K562 (cell line): ENCODE data around the gene CTDSPL2. TPM values are rescaled to one million over a fixed set of nuclear protein-coding genes. Genes with fewer than 3 reads are reported as not detected.

Experiments used
- ATAC-seq: fragments of 200-7000 bp; cut with Tn5 transposase; 3 replicates; pipeline ENCODE4 v1.9.1; 2020; ENCODE audit warnings: moderate library complexity
- BruUV-seq: library from RNA; stranded (reverse); fragments of 400-500 nt; replicated peaks from 2 replicates; lab custom pipeline; 2021; lab: Mats Ljungman, UMichigan
- CTCF ChIA-PET: fragments of 300-600 bp; formaldehyde crosslinking; extraction: SDS; loops from one replicate; lab custom pipeline; 2021; ENCODE audit warnings: low intra/inter-chr PET ratio; lab: Yijun Ruan, JAX
- POLR2A ChIA-PET: fragments of 300-600, 350-650 bp; sonication (Branson Sonifier 250); formaldehyde crosslinking; extraction: SDS; loops from one replicate; lab custom pipeline; 2021; ENCODE audit warnings: antibody characterized with exemption, inconsistent platforms; lab: Yijun Ruan, JAX
- DNase-seq, 4 experiments: peaks; one replicate each; pipeline versions ENCODE4 v3.0.0 to v3.0.0-alpha.2; 2011 to 2018; ENCODE audit warnings: low spot score in 3 of 4, mixed read lengths in 3 of 4; ENCODE audit errors: extremely low read depth in 1 of 4
- FAIRE-seq: peaks from 2 replicates; lab custom pipeline; 2011; peaks lifted over from hg19 to GRCh38; lab: Jason Lieb, UNC
- H2AFZ ChIP-seq: 2 replicates; pipeline ENCODE4 v1.6.0; 2011; ENCODE audit warnings: low read depth, low read length, control low read depth, inconsistent platforms
- H3K27ac ChIP-seq: fragments of 200-600 bp; 3 replicates; pipeline ENCODE4 v1.8.0; 2011; ENCODE audit warnings: low read depth, mild to moderate bottlenecking, control low read depth, inconsistent platforms, low read length, moderate library complexity, mixed read lengths; ENCODE audit errors: extremely low read depth
- H3K27me3 ChIP-seq, 2 experiments: fragments of 300-600 bp in 1 of 2; 2 replicates in 1 of 2; 3 replicates in 1 of 2; pipeline versions ENCODE4 v1.6.0 to v1.8.0; 2011; ENCODE audit warnings: inconsistent platforms in 2 of 2, low read length in 2 of 2, mild to moderate bottlenecking in 1 of 2, mixed read lengths in 1 of 2, moderate library complexity in 1 of 2; ENCODE audit not compliant: control insufficient read depth in 2 of 2, insufficient read depth in 2 of 2
- H3K36me3 ChIP-seq: fragments of 300-600 bp; 3 replicates; pipeline ENCODE4 v1.8.0; 2011; ENCODE audit warnings: mild to moderate bottlenecking, low read length, inconsistent platforms; ENCODE audit not compliant: control insufficient read depth, insufficient read depth
- H3K4me1 ChIP-seq, 2 experiments: fragments of 200-600 bp in 1 of 2; replicated peaks in 1 of 2; 2 replicates in 1 of 2; 3 replicates in 1 of 2; pipeline versions ENCODE4 v1.5.1 to v1.8.0; 2011; ENCODE audit warnings: inconsistent platforms in 2 of 2, low read length in 2 of 2, mild to moderate bottlenecking in 1 of 2, mixed read lengths in 1 of 2, moderate library complexity in 1 of 2; ENCODE audit not compliant: control insufficient read depth in 2 of 2, insufficient read depth in 2 of 2
- H3K4me2 ChIP-seq: 2 replicates; pipeline ENCODE4 v1.6.1; 2011; ENCODE audit warnings: low read length, control low read depth, inconsistent platforms, mixed read lengths; ENCODE audit not compliant: insufficient read depth
- H3K4me3 ChIP-seq: fragments of 200-600 bp; sonication (generic), shearing (Covaris generic); 2 replicates; pipeline ENCODE4 v1.5.1; 2016; ENCODE audit warnings: control low read depth, inconsistent platforms
- H3K79me2 ChIP-seq: fragments of 200-600 bp; 3 replicates; pipeline ENCODE4 v1.8.0; 2011; ENCODE audit warnings: low read length, inconsistent platforms; ENCODE audit not compliant: control insufficient read depth, insufficient read depth
- H3K9ac ChIP-seq, 2 experiments: 2 replicates each; pipeline versions ENCODE4 v1.6.0 to v1.6.1; 2011; ENCODE audit warnings: low read depth in 2 of 2, low read length in 2 of 2, control low read depth in 1 of 2, inconsistent platforms in 1 of 2, mild to moderate bottlenecking in 1 of 2, mixed read lengths in 1 of 2; ENCODE audit not compliant: insufficient read depth in 1 of 2
- H3K9me1 ChIP-seq: one replicate; pipeline ENCODE4 v1.6.0; 2011; ENCODE audit warnings: inconsistent platforms, mild to moderate bottlenecking, low read length, moderate library complexity; ENCODE audit not compliant: control insufficient read depth, insufficient read depth
- H3K9me3 ChIP-seq: replicated peaks from 2 replicates; pipeline ENCODE4 v1.5.1; 2011; ENCODE audit warnings: low read depth, low read length, inconsistent platforms; ENCODE audit not compliant: control insufficient read depth, insufficient read depth
- H4K20me1 ChIP-seq: replicated peaks from 2 replicates; pipeline ENCODE4 v1.6.1; 2011; ENCODE audit warnings: low read length, inconsistent platforms, mixed read lengths; ENCODE audit not compliant: control insufficient read depth, insufficient read depth
- ELK1 ChIP-seq: sonication (generic); formaldehyde crosslinking; IDR thresholded peaks from 2 replicates; pipeline ENCODE4 v1.8.1; 2022; ENCODE audit warnings: missing genetic modification reagents
- MEF2D ChIP-seq: conservative IDR thresholded peaks from 2 replicates; pipeline ENCODE4 v1.6.1; 2016; ENCODE audit warnings: low read depth, missing genetic modification characterization, missing compliant biosample characterization
- PHTF2 ChIP-seq: fragments of 250-450 bp; sonication (Bioruptor Pico); IDR thresholded peaks from 2 replicates; pipeline ENCODE4 v1.5.0; 2021; ENCODE audit warnings: mild to moderate bottlenecking
- PTBP1 ChIP-seq: fragments of 200-400 bp; formaldehyde crosslinking; IDR thresholded peaks from 2 replicates; pipeline ENCODE4 v1.6.1; 2017; ENCODE audit warnings: low read depth, low read length
- TEAD1 ChIP-seq, 2 experiments: fragments of 450-650 bp in 1 of 2; sonication (generic) in 1 of 2; formaldehyde crosslinking; IDR thresholded peaks; 2 replicates each; pipeline versions ENCODE4 v1.4.0 to v1.8.0; 2020 to 2022; ENCODE audit warnings: mild to moderate bottlenecking in 2 of 2, missing genetic modification reagents in 1 of 2
- THRAP3 ChIP-seq: fragments of 450-650 bp; IDR thresholded peaks from 2 replicates; pipeline ENCODE4 v1.6.1; 2016; ENCODE audit warnings: mild to moderate bottlenecking, inconsistent platforms, borderline replicate concordance
- XRCC4 ChIP-seq: IDR thresholded peaks from one replicate; pipeline ENCODE4 v1.6.1; 2011; ENCODE audit not compliant: insufficient read depth, insufficient read length; ENCODE audit errors: extremely low read depth
- ZBTB17 ChIP-seq: fragments of 450-650 bp; formaldehyde crosslinking; IDR thresholded peaks from 2 replicates; pipeline ENCODE4 v1.4.0; 2020; ENCODE audit warnings: mild to moderate bottlenecking
- ZBTB5 ChIP-seq: fragments of 450-650 bp; IDR thresholded peaks from 2 replicates; pipeline ENCODE4 v1.6.1; 2017; ENCODE audit warnings: antibody characterized with exemption
- ZNF263 ChIP-seq: sonication (generic); formaldehyde crosslinking; IDR thresholded peaks from 2 replicates; pipeline ENCODE4 v1.8.0; 2022; ENCODE audit warnings: mild to moderate bottlenecking, missing genetic modification reagents, borderline replicate concordance
- WGBS: fragments of 100-300 bp; shearing (Covaris generic); methylation state at CpG from one replicate; pipeline ENCODE4 v1.1.6; 2016; ENCODE audit warnings: low coverage, mixed read lengths; ENCODE audit not compliant: insufficient coverage; ENCODE audit errors: missing lambda C conversion rate; 5-methylcytosine and 5-hydroxymethylcytosine counted together
- in situ Hi-C: fragments of 300-500 bp; cut with MboI; formaldehyde crosslinking; loops from 4 replicates; pipeline ENCODE4 v1.15.0; 2018; ENCODE audit warnings: inconsistent platforms, mixed read lengths
- intact Hi-C: fragments of 100-400 bp; cut with micrococcal nuclease; formaldehyde crosslinking; loops from 2 replicates; pipeline ENCODE4 v1.14.2; 2022
- polyA plus RNA-seq, 8 experiments: library from polyadenylated mRNA; depleted of rRNA in 4 of 8; stranded (reverse) in 5 of 8; unstranded in 3 of 8; fragments of >200 nt; fragmentation: Nextera tagmentation in 2 of 8; fragmentation: Illumina TruSeq in 1 of 8; extraction: Ambion mirVana in 2 of 8; extraction: Trizol in 1 of 8; gene quantifications; 2 replicates each; pipeline versions ENCODE4 v1.2.1 to v1.2.3, GENCODE V29; 2011 to 2014; ENCODE audit warnings: inconsistent platforms in 1 of 8, missing spikeins in 1 of 8
- total RNA-seq, 7 experiments: library from RNA; depleted of rRNA in 6 of 7; stranded (reverse); fragments of >200 nt in 6 of 7; fragmentation: Illumina TruSeq in 2 of 7; extraction: Trizol in 2 of 7; gene quantifications; 2 replicates each; pipeline versions ENCODE4 v1.2.1 to v1.2.3, GENCODE V29; 2011 to 2021; ENCODE audit warnings: low replicate concordance in 1 of 7

Gene CTDSPL2
- total and polyA plus RNA-seq, 9 of the 15 experiments (the other 6 are each of a cell fraction or from before 2014, with no cell fraction given): 16.8 to 79.0 (median 53.1) TPM

GRCh38 chr15:44550734-44551133 is 123.3 kb downstream of the CTDSPL2 start:
- FAIRE-seq (no peak), DNase-seq (no peak), ATAC-seq (no peak)
- no peak for TF ChIP-seq PHTF2 (CRISPR knock-in tag)
- TF ChIP-seq ZBTB5: no peak
- no peak for TF ChIP-seq ZNF263 (CRISPR knock-in tag)
- TF ChIP-seq PTBP1: no peak
- TF ChIP-seq ZBTB17: no peak
- TF ChIP-seq TEAD1 (CRISPR knock-in tag; IDR thresholded peaks at IDR 0.05): no peak
- TF ChIP-seq ELK1: no peak
- TF ChIP-seq THRAP3: no peak
- no peak for TF ChIP-seq MEF2D (tag)
- TF ChIP-seq XRCC4: no peak
- POLR2A ChIA-PET: interaction anchor here (1.6 kb wide), 1 partner anchor 8 kb away, joined by 3 read pairs; no protein-coding TSS in a partner anchor
- H3K4me2 ChIP-seq: no peak overlapping the region
- 98% methylated on average over 4 of the region's 4 CpGs for WGBS
- no peaks in the 10 kb centered on the region for H3K9me1 ChIP-seq
- H3K27ac ChIP-seq: no peak overlapping the region
- H3K27me3 ChIP-seq: no peaks in the 10 kb centered on the region
- in situ Hi-C loops (no loop called here), intact Hi-C loops (no loop called here)
- no TSS peak for BruUV-seq
- H3K36me3 ChIP-seq: peaks cover 83% of the 10 kb centered on the region
- no peaks in the 10 kb centered on the region for H4K20me1 ChIP-seq
- H3K4me3 ChIP-seq: no peak overlapping the region
- H3K9me3 ChIP-seq: no peaks in the 10 kb centered on the region
- H2AFZ ChIP-seq: no peak overlapping the region
- no peaks in the 10 kb centered on the region; a peak in 1 of 5 replicates for H3K4me1 ChIP-seq
- no peak overlapping the region for H3K9ac ChIP-seq
- CTCF ChIA-PET: no interaction called here
- H3K79me2 ChIP-seq: peaks cover 64% of the 10 kb centered on the region
